Activated CD8-positive, alpha-beta T cell treated with anti-CD3 and anti-CD28 coated beads, Interleukin-2, amount 10 ng/mL, durations not matched to agents 7 days and 5 days (primary cell): ENCODE results near the gene TPD52L2. TPM values are rescaled to one million over a fixed set of nuclear protein-coding genes. Genes with fewer than 3 reads are reported as not detected.
"Not testable (repeated sequence)": the region's sequence is repeated elsewhere in the genome, so short reads cannot be mapped to it uniquely, and the experiment has no call there.

ENCODE experiments used
- ATAC-seq: fragments of 150-1000 bp; cut with Tn5 transposase; one replicate; pipeline ENCODE4 v1.10.0; 2021; ENCODE audit warnings: moderate library complexity
- CTCF ChIA-PET: fragments of 350-600 bp; sonication (Branson Sonifier 250); formaldehyde crosslinking; loops from one replicate; lab custom pipeline; 2021; ENCODE audit warnings: antibody characterized with exemption; lab: Charles Lee
- POLR2A ChIA-PET: fragments of 350-600 bp; sonication (Branson Sonifier 250); formaldehyde crosslinking; loops from one replicate; lab custom pipeline; 2021; ENCODE audit warnings: antibody characterized with exemption; lab: Charles Lee
- DNase-seq: peaks from one replicate; pipeline ENCODE4 v3.0.0-alpha.2; 2020
- H3K27ac Mint-ChIP-seq: one replicate; pipeline ENCODE4 v1.8.0; 2021; ENCODE audit warnings: mild to moderate bottlenecking, mixed read lengths
- H3K27me3 Mint-ChIP-seq: one replicate; pipeline ENCODE4 v1.8.0; 2021; ENCODE audit warnings: low read depth, mixed read lengths
- H3K36me3 Mint-ChIP-seq: one replicate; pipeline ENCODE4 v1.8.0; 2021; ENCODE audit warnings: low read depth, mixed read lengths
- H3K4me1 Mint-ChIP-seq: one replicate; pipeline ENCODE4 v1.8.0; 2021; ENCODE audit warnings: low read depth, mixed read lengths
- H3K4me3 Mint-ChIP-seq: one replicate; pipeline ENCODE4 v1.8.0; 2021; ENCODE audit warnings: mild to moderate bottlenecking, mixed read lengths
- H3K9me3 Mint-ChIP-seq: one replicate; pipeline ENCODE4 v1.8.0; 2022; ENCODE audit warnings: mixed read lengths; ENCODE audit not compliant: insufficient read depth
- total RNA-seq, 2 experiments: library from RNA; stranded (reverse); gene quantifications; one replicate each; pipeline ENCODE4 v1.2.3, GENCODE V29; 2021

The TPD52L2 gene
- total RNA-seq, 2 experiments from 2014 or later, result 35.7 to 40.0 TPM

DNA sequence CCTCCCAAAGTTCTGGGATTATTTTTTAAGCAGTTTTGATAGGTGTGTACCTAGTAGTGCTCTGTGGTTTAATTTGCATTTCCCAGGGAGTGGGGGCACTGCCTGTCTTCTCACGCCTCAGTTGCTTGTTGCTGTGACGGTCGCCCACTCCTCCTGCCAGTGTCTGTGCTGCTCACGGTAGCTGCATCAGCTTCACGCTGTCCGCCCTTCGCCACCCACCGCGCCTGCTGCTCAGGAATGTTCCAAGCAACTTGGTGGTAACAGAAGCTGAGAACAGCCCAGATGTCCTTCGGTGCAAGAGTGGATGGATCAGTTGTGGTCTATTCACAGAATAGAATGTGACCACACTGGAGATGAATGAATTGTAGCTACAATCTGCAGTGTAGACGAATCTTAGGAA lies 52.7 kb downstream of the TPD52L2 start:
- H3K36me3 Mint-ChIP-seq, result peaks cover 35% of the 10 kb centered on the region
- DNase-seq (no peak), ATAC-seq (no peak)
- H3K27ac Mint-ChIP-seq, result peak overlapping the region; percentile 15
- no peak overlapping the region for H3K4me3 Mint-ChIP-seq
- ChIA-PET POLR2A (no interaction called here), CTCF (no interaction called here)
- peaks cover 7% of the 10 kb centered on the region for H3K4me1 Mint-ChIP-seq
- no peaks in the 10 kb centered on the region for H3K9me3 Mint-ChIP-seq
- no peaks in the 10 kb centered on the region for H3K27me3 Mint-ChIP-seq

- ChIA-PET CTCF (no interaction called here), POLR2A (no interaction called here)
- Mint-ChIP-seq H3K4me1 (peaks cover 3% of the 10 kb centered on the region), H3K9me3 (no peaks in the 10 kb centered on the region), H3K36me3 (peaks cover 31% of the 10 kb centered on the region), H3K27me3 (no peaks in the 10 kb centered on the region), H3K4me3 (no peak overlapping the region), H3K27ac (no peak overlapping the region)
- ATAC-seq (no peak), DNase-seq (no peak)
Observed at GRCh38 chr20:63919130-63919529, 54.1 kb downstream of the TPD52L2 start.

GRCh38 chr20:63920226-63920625 lies 55.2 kb downstream of the TPD52L2 start:
- Mint-ChIP-seq H3K27ac (no peak overlapping the region), H3K4me3 (no peak overlapping the region), H3K36me3 (peaks cover 29% of the 10 kb centered on the region), H3K27me3 (no peaks in the 10 kb centered on the region), H3K9me3 (no peaks in the 10 kb centered on the region), H3K4me1 (peaks cover 8% of the 10 kb centered on the region)
- CTCF ChIA-PET, result no interaction called here
- DNase-seq (no peak), ATAC-seq (no peak)
- POLR2A ChIA-PET, result no interaction called here

GRCh38 chr20:63923651-63924050 lies 58.6 kb downstream of the TPD52L2 start:
- peaks cover 31% of the 10 kb centered on the region for H3K36me3 Mint-ChIP-seq
- H3K4me1 Mint-ChIP-seq, result peaks cover 6% of the 10 kb centered on the region
- ChIA-PET POLR2A (interaction anchor here (0.6 to 0.7 kb wide), 2 partner anchors 44 to 59 kb away, joined by 4 to 5 read pairs; partner anchors contain the start of gene TPD52L2), CTCF (no interaction called here)
- no peak overlapping the region for H3K4me3 Mint-ChIP-seq
- H3K27ac Mint-ChIP-seq, result no peak overlapping the region
- no peak for DNase-seq
- no peak for ATAC-seq
- no peaks in the 10 kb centered on the region for H3K27me3 Mint-ChIP-seq
- no peaks in the 10 kb centered on the region for H3K9me3 Mint-ChIP-seq

- H3K36me3 Mint-ChIP-seq, result peaks cover 34% of the 10 kb centered on the region
- no peaks in the 10 kb centered on the region for H3K27me3 Mint-ChIP-seq
- H3K9me3 Mint-ChIP-seq, result no peaks in the 10 kb centered on the region
- CTCF ChIA-PET, result no interaction called here
- no peak overlapping the region for H3K4me3 Mint-ChIP-seq
- DNase-seq (no peak), ATAC-seq (no peak)
- no peak overlapping the region for H3K27ac Mint-ChIP-seq
- peaks cover 6% of the 10 kb centered on the region for H3K4me1 Mint-ChIP-seq
- POLR2A ChIA-PET, result no interaction called here
Observed at GRCh38 chr20:63924241-63924640, 59.2 kb downstream of the TPD52L2 start.

GRCh38 chr20:63926298-63926697 lies 61.2 kb downstream of the TPD52L2 start:
- peaks cover 6% of the 10 kb centered on the region for H3K4me1 Mint-ChIP-seq
- DNase-seq, result no peak
- no peaks in the 10 kb centered on the region for H3K27me3 Mint-ChIP-seq
- ChIA-PET POLR2A (interaction anchor here (1.0 kb wide), 1 partner anchor 17 kb away, joined by 3 read pairs; no protein-coding TSS in a partner anchor), CTCF (interaction anchor here (1.0 kb wide), 1 partner anchor 48 kb away, joined by 3 read pairs; no protein-coding TSS in a partner anchor)
- peaks cover 46% of the 10 kb centered on the region for H3K36me3 Mint-ChIP-seq
- H3K9me3 Mint-ChIP-seq, result no peaks in the 10 kb centered on the region
- no peak for ATAC-seq
- H3K27ac Mint-ChIP-seq, result no peak overlapping the region
- no peak overlapping the region for H3K4me3 Mint-ChIP-seq

GRCh38 chr20:63929071-63929470 lies 64.0 kb downstream of the TPD52L2 start:
- Mint-ChIP-seq H3K27me3 (no peaks in the 10 kb centered on the region), H3K4me3 (no peak overlapping the region), H3K9me3 (no peaks in the 10 kb centered on the region), H3K36me3 (peaks cover 57% of the 10 kb centered on the region), H3K27ac (peak overlapping the region; percentile 30), H3K4me1 (peaks cover 6% of the 10 kb centered on the region)
- DNase-seq (no peak), ATAC-seq (no peak)
- ChIA-PET CTCF (no interaction called here), POLR2A (interaction anchor here (0.6 kb wide), 1 partner anchor 14 kb away, joined by 4 read pairs; no protein-coding TSS in a partner anchor)

- ATAC-seq, CTCF ChIA-PET: not testable (repeated sequence)
Observed at GRCh38 chr20:63929473-63929883, 64.4 kb downstream of the TPD52L2 start.

GRCh38 chr20:63930971-63931553 lies 66.0 kb downstream of the TPD52L2 start:
- Mint-ChIP-seq H3K36me3 (peaks cover 65% of the 10 kb centered on the region), H3K9me3 (no peaks in the 10 kb centered on the region), H3K4me3 (no peak overlapping the region), H3K27me3 (no peaks in the 10 kb centered on the region), H3K27ac (no peak overlapping the region), H3K4me1 (no peaks in the 10 kb centered on the region)
- CTCF ChIA-PET, result interaction anchor here (1.4 kb wide), 1 partner anchor 108 kb away, joined by 4 read pairs; no protein-coding TSS in a partner anchor
- DNase-seq (no peak), ATAC-seq (no peak)
- POLR2A ChIA-PET, result no interaction called here

More at GRCh38 chr20:63929473-63929883, 64.4 kb downstream of the TPD52L2 start:
- H3K4me1 Mint-ChIP-seq, H3K4me3 Mint-ChIP-seq, POLR2A ChIA-PET, H3K27me3 Mint-ChIP-seq, H3K27ac Mint-ChIP-seq, DNase-seq, H3K9me3 Mint-ChIP-seq: not testable (repeated sequence)
- H3K36me3 Mint-ChIP-seq, result peaks cover 61% of the 10 kb centered on the region

DNA sequence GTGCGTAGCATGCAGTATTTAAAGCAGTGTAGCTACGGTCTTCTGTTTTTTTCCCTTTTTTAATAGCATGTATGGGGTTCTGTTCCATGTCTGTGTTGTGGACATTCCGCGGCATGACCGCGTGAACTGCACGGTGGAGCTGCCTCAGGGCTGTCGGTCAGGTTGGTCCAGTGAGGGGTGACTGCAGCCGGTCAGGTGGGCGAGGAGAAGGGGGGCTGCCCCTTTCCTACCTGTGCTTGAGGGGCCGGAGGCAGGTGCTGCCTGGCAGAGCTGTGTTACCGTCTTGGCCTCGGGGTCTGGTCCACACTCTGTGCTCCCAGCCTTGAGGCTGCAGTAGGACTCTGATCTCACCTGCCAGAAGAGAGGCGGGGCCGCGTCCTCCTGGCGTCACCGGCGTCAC lies 66.7 kb downstream of the TPD52L2 start:
- H3K27me3 Mint-ChIP-seq, result no peaks in the 10 kb centered on the region
- POLR2A ChIA-PET, result no interaction called here
- DNase-seq (no peak), ATAC-seq (no peak)
- H3K4me1 Mint-ChIP-seq, result no peaks in the 10 kb centered on the region
- H3K4me3 Mint-ChIP-seq, result no peak overlapping the region
- CTCF ChIA-PET, result interaction anchor here (1.4 kb wide), 1 partner anchor 107 kb away, joined by 4 read pairs; no protein-coding TSS in a partner anchor
- no peaks in the 10 kb centered on the region for H3K9me3 Mint-ChIP-seq
- no peak overlapping the region for H3K27ac Mint-ChIP-seq
- H3K36me3 Mint-ChIP-seq, result peaks cover 62% of the 10 kb centered on the region

- H3K27ac Mint-ChIP-seq, result no peak overlapping the region
- ChIA-PET POLR2A (interaction anchor here (0.6 kb wide), 1 partner anchor 135 kb away, joined by 3 read pairs; no protein-coding TSS in a partner anchor), CTCF (interaction anchor here (0.8 to 1.4 kb wide), 2 partner anchors 106 to 395 kb away, joined by 3 to 4 read pairs; partner anchors contain the start of gene PTK6)
- ATAC-seq, result no peak
- no peak for DNase-seq
- H3K4me1 Mint-ChIP-seq, result no peaks in the 10 kb centered on the region
- H3K9me3 Mint-ChIP-seq, result no peaks in the 10 kb centered on the region
- no peaks in the 10 kb centered on the region for H3K27me3 Mint-ChIP-seq
- H3K36me3 Mint-ChIP-seq, result peaks cover 61% of the 10 kb centered on the region
- H3K4me3 Mint-ChIP-seq, result no peak overlapping the region
Observed at GRCh38 chr20:63932606-63933160, 67.6 kb downstream of the TPD52L2 start.

DNA sequence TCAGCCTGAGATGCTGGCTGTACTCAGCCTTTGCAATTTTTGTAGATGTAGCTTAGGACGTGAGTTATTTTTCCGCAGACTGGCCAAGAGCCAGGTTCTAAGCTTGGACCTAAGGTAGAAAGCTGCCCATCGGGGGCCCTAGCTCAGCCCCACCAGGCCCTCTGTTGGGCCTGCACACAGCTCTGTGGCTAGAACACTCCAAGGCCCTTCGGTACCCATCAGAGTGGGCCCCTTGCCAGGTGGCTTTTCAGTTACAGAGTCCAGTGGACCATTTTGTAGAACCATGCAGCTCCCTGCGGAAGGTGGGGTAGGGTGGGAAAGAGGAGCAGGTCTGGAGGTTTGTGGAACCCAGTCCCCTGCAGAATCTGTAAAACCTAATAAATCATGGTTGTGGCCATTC lies 68.6 kb downstream of the TPD52L2 start:
- Mint-ChIP-seq H3K4me1 (no peaks in the 10 kb centered on the region), H3K36me3 (peaks cover 58% of the 10 kb centered on the region), H3K9me3 (no peaks in the 10 kb centered on the region), H3K27ac (no peak overlapping the region), H3K27me3 (no peaks in the 10 kb centered on the region), H3K4me3 (no peak overlapping the region)
- CTCF ChIA-PET, result no interaction called here
- POLR2A ChIA-PET, result interaction anchor here (0.6 kb wide), 1 partner anchor 134 kb away, joined by 3 read pairs; no protein-coding TSS in a partner anchor
- no peak for ATAC-seq
- no peak for DNase-seq
